HCT116 (cell line): ENCODE results near the gene IGFBP2. TPM values are rescaled to one million over a fixed set of nuclear protein-coding genes. Genes with fewer than 3 reads are reported as not detected.

Experiments used
- ATAC-seq: fragments of 200-7000 bp; cut with Tn5 transposase; 2 replicates; pipeline ENCODE4 v1.9.1; 2020; ENCODE audit warnings: mild to moderate bottlenecking, moderate library complexity
- BruUV-seq: library from RNA; stranded (reverse); fragments of 400-500 nt; replicated peaks from 2 replicates; lab custom pipeline; 2021; lab: Mats Ljungman, UMichigan
- CTCF ChIA-PET: fragments of 300-600 bp; sonication (Branson Sonifier 250); formaldehyde crosslinking; loops from one replicate; lab custom pipeline; 2021; ENCODE audit warnings: antibody characterized with exemption; lab: Charles Lee
- POLR2A ChIA-PET: fragments of 300-600, 350-600 bp; sonication (Branson Sonifier 250); formaldehyde crosslinking; loops from one replicate; lab custom pipeline; 2021; ENCODE audit warnings: antibody characterized with exemption; lab: Charles Lee
- RAD21 ChIA-PET, 2 experiments: fragments of 300-600 bp; sonication (Branson Sonifier 250); formaldehyde crosslinking; loops; one replicate each; lab custom pipeline; 2023; ENCODE audit warnings: low total read pairs in 2 of 2; ENCODE audit not compliant: uncharacterized antibody in 2 of 2, unreplicated experiment in 2 of 2, low non-redundant PET in 1 of 2; lab: Charles Lee
- DNase-seq: peaks from one replicate; pipeline ENCODE4 v3.0.0-alpha.2; 2010; ENCODE audit warnings: low read depth, low spot score
- H2AFZ ChIP-seq: fragments of 200-600 bp; shearing (Covaris generic), sonication (generic); 2 replicates; pipeline ENCODE4 v1.6.1; 2017; ENCODE audit warnings: low read depth, mixed run types, mixed read lengths, antibody characterized with exemption, low read length; ENCODE audit not compliant: poor library complexity, severe bottlenecking
- H3K27ac ChIP-seq: 2 replicates; pipeline ENCODE4 v1.5.1; 2012; ENCODE audit warnings: low read depth, low read length
- H3K27me3 ChIP-seq: fragments of 200-600 bp; sonication (generic); 2 replicates; pipeline ENCODE4 v1.6.1; 2016; ENCODE audit warnings: mixed run types, low read length, mixed read lengths; ENCODE audit not compliant: insufficient read depth
- H3K36me3 ChIP-seq, 2 experiments: fragments of 200-500 bp in 1 of 2; fragments of 200-600 bp in 1 of 2; sonication (Bioruptor generic) in 1 of 2; sonication (generic) in 1 of 2; 2 replicates each; pipeline versions ENCODE4 v1.5.1 to v1.6.1; 2014 to 2016; ENCODE audit warnings: low read length in 2 of 2, inconsistent platforms in 1 of 2, mixed read lengths in 1 of 2, mixed run types in 1 of 2; ENCODE audit not compliant: insufficient read depth in 2 of 2, control insufficient read depth in 1 of 2
- H3K4me1 ChIP-seq, 2 experiments: fragments of 200-600 bp in 1 of 2; sonication (generic) in 1 of 2; 2 replicates each; pipeline versions ENCODE4 v1.5.1 to v1.6.1; 2012 to 2017; ENCODE audit warnings: low read length in 2 of 2, inconsistent platforms in 1 of 2, mild to moderate bottlenecking in 1 of 2, mixed read lengths in 1 of 2, mixed run types in 1 of 2, moderate library complexity in 1 of 2; ENCODE audit not compliant: insufficient read depth in 2 of 2, control insufficient read depth in 1 of 2
- H3K4me2 ChIP-seq: fragments of 200-600 bp; sonication (generic); 2 replicates; pipeline ENCODE4 v1.6.1; 2017; ENCODE audit warnings: mixed run types, low read length, mixed read lengths
- H3K4me3 ChIP-seq, 2 experiments: fragments of 200-600 bp in 1 of 2; sonication (generic) in 1 of 2; replicated peaks in 1 of 2; 2 replicates each; pipeline ENCODE4 v1.5.1; 2011 to 2016; ENCODE audit warnings: low read length in 2 of 2, control low read depth in 1 of 2, low read depth in 1 of 2, mild to moderate bottlenecking in 1 of 2, mixed read lengths in 1 of 2, mixed run types in 1 of 2
- H3K79me2 ChIP-seq: fragments of 200-600 bp; sonication (generic); 2 replicates; pipeline ENCODE4 v1.6.1; 2017; ENCODE audit warnings: mild to moderate bottlenecking, mixed run types, low read length, moderate library complexity, mixed read lengths; ENCODE audit not compliant: insufficient read depth
- H3K9ac ChIP-seq: fragments of 200-600 bp; sonication (generic); 2 replicates; pipeline ENCODE4 v1.6.1; 2016; ENCODE audit warnings: low read length, mixed read lengths
- H3K9me2 ChIP-seq: fragments of 200-600 bp; sonication (generic), shearing (Covaris generic); 2 replicates; pipeline ENCODE4 v1.6.1; 2017; ENCODE audit warnings: mixed run types, mild to moderate bottlenecking, moderate library complexity; ENCODE audit not compliant: insufficient read depth
- H3K9me3 ChIP-seq, 2 experiments: fragments of 200-500 bp in 1 of 2; fragments of 200-600 bp in 1 of 2; sonication (Bioruptor generic) in 1 of 2; sonication (generic) in 1 of 2; 2 replicates each; pipeline ENCODE4 v1.6.1; 2014 to 2017; ENCODE audit warnings: low read length in 2 of 2, mixed read lengths in 2 of 2, inconsistent platforms in 1 of 2, low read depth in 1 of 2, mild to moderate bottlenecking in 1 of 2, mixed run types in 1 of 2, moderate library complexity in 1 of 2; ENCODE audit not compliant: control insufficient read depth in 1 of 2, insufficient read depth in 1 of 2
- H4K20me1 ChIP-seq: fragments of 200-600 bp; sonication (generic), shearing (Covaris generic); 2 replicates; pipeline ENCODE4 v1.6.1; 2017; ENCODE audit warnings: mixed run types, mild to moderate bottlenecking, moderate library complexity; ENCODE audit not compliant: insufficient read depth
- CBX3 ChIP-seq: IDR thresholded peaks from 2 replicates; pipeline ENCODE4 v1.6.1; 2012; ENCODE audit warnings: low read depth
- CEBPB ChIP-seq: IDR thresholded peaks from 2 replicates; pipeline ENCODE4 v1.6.1; 2012; ENCODE audit warnings: low read depth
- EGR1 ChIP-seq: IDR thresholded peaks from 2 replicates; pipeline ENCODE4 v1.6.1; 2012; ENCODE audit warnings: low read depth
- ELF1 ChIP-seq: IDR thresholded peaks from 2 replicates; pipeline ENCODE4 v1.6.1; 2012; ENCODE audit warnings: low read depth, borderline replicate concordance
- EZH2 ChIP-seq: fragments of 200-600 bp; sonication (generic); IDR thresholded peaks from 2 replicates; pipeline ENCODE4 v1.6.1; 2017; ENCODE audit warnings: antibody characterized with exemption, mixed run types
- FOSL1 ChIP-seq: IDR thresholded peaks from 2 replicates; pipeline ENCODE4 v1.6.1; 2012; ENCODE audit warnings: low read depth
- JUND ChIP-seq: IDR thresholded peaks from 2 replicates; pipeline ENCODE4 v1.6.1; 2012
- POLR2A ChIP-seq: IDR thresholded peaks from 2 replicates; pipeline ENCODE4 v1.7.0; 2011; ENCODE audit warnings: borderline replicate concordance; ENCODE audit not compliant: insufficient read depth, insufficient read length; ENCODE audit errors: extremely low read depth
- RAD21 ChIP-seq: IDR thresholded peaks from 2 replicates; pipeline ENCODE4 v1.6.1; 2012; ENCODE audit warnings: low read depth, mild to moderate bottlenecking
- SIN3A ChIP-seq: IDR thresholded peaks from 2 replicates; pipeline ENCODE4 v1.6.1; 2012; ENCODE audit warnings: low read depth
- SP1 ChIP-seq: IDR thresholded peaks from 2 replicates; pipeline ENCODE4 v1.6.1; 2012; ENCODE audit warnings: low read depth
- SRF ChIP-seq: IDR thresholded peaks from 2 replicates; pipeline ENCODE4 v1.6.1; 2012; ENCODE audit warnings: low read depth
- TCF7L2 ChIP-seq: IDR thresholded peaks from 2 replicates; pipeline ENCODE4 v1.7.0; 2011; ENCODE audit warnings: borderline replicate concordance, inconsistent platforms; ENCODE audit not compliant: insufficient read depth, insufficient read length; ENCODE audit errors: extremely low read depth
- YY1 ChIP-seq: IDR thresholded peaks from 2 replicates; pipeline ENCODE4 v1.6.1; 2011; ENCODE audit warnings: low read length, low read depth, moderate library complexity, mild to moderate bottlenecking; ENCODE audit not compliant: insufficient replicate concordance; ENCODE audit errors: extremely low read depth
- ZFX ChIP-seq: fragments of 450-650 bp; IDR thresholded peaks from 2 replicates; pipeline ENCODE4 v1.6.1; 2017
- ZNF274 ChIP-seq: fragments of 200-500 bp; sonication (Bioruptor generic); IDR thresholded peaks from 2 replicates; pipeline ENCODE4 v1.6.1; 2014; ENCODE audit warnings: mild to moderate bottlenecking, low read depth, low read length, inconsistent platforms
- intact Hi-C: fragments of 100-400 bp; cut with micrococcal nuclease; formaldehyde crosslinking; loops from 2 replicates; pipeline ENCODE4 v1.10.0; 2022
- total RNA-seq: library from RNA; stranded (reverse); gene quantifications from one replicate; pipeline ENCODE4 v1.2.1, GENCODE V29; 2021; ENCODE audit not compliant: unreplicated experiment
- TF ChIP-seq, protein P1 (sequence below): IDR thresholded peaks from 2 replicates; pipeline ENCODE4 v1.6.1; 2012
- TF ChIP-seq, protein P2 (sequence below): IDR thresholded peaks from 2 replicates; pipeline ENCODE4 v1.6.1; 2011; ENCODE audit warnings: mild to moderate bottlenecking, low read length, moderate library complexity; ENCODE audit not compliant: insufficient replicate concordance; ENCODE audit errors: extremely low read depth
- TF ChIP-seq, protein P3 (sequence below): IDR thresholded peaks from 2 replicates; pipeline ENCODE4 v1.6.1; 2012; ENCODE audit warnings: low read depth
- TF ChIP-seq, protein P4 (sequence below): IDR thresholded peaks from 2 replicates; pipeline ENCODE4 v1.6.1; 2012

Gene IGFBP2
- total RNA-seq, 1 experiment from 2014 or later, result 143 TPM

DNA sequence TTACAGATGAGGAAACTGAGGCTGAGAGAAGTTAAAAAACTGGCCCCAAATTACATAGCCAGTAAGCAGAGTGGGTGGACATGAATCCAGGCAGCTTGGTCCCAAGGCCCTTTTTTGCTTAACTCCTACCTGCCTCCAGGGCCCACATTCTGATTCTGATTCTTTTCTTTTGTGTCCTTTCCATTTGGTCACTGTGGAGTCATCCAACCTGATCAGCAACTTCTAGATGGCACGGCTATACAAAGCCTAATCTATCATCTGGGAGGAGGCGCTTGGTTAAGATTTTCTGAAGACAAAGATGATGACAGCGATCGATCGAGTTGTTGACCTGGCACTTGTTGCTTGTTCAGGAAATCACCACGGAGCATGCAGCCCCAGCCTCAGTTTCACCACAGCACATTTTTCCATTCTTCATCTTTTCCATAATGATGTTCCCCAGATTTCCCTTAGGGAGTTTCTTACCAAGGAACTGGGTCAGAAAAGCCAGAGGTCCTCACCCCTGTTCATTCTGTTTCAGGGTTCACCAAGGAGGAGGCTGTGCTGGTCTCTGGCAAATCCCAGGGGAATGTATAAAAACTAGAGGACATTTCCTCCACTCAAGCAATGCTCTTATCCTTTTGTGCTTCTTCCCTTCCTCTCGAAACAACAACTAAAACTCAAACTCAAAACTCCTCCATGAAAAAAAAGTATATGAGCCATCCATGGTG lies 6.9 kb upstream of the IGFBP2 start:
- ChIA-PET POLR2A (no interaction called here), CTCF (no interaction called here), RAD21 (no interaction called here)
- Histone ChIP-seq H3K36me3 (no peaks in the 10 kb centered on the region), H4K20me1 (no peaks in the 10 kb centered on the region), H2AFZ (no peak overlapping the region), H3K27ac (no peak overlapping the region), H3K9me3 (no peaks in the 10 kb centered on the region), H3K4me1 (no peaks in the 10 kb centered on the region), H3K4me2 (no peak overlapping the region), H3K9ac (no peak overlapping the region), H3K9me2 (no peaks in the 10 kb centered on the region), H3K27me3 (no peaks in the 10 kb centered on the region), H3K4me3 (no peak overlapping the region), H3K79me2 (no peaks in the 10 kb centered on the region)
- BruUV-seq, result no TSS peak
- TF ChIP-seq YY1 (no peak), ELF1 (no peak), EGR1 (no peak), TCF7L2 (no peak), CEBPB (no peak), POLR2A (no peak), FOSL1 (no peak), ZNF274 (no peak), JUND (no peak), EZH2 (no peak), ZFX (no peak), RAD21 (no peak), SP1 (no peak), SIN3A (no peak), CBX3 (no peak), SRF (no peak)
- TF ChIP-seq, protein P1, sequence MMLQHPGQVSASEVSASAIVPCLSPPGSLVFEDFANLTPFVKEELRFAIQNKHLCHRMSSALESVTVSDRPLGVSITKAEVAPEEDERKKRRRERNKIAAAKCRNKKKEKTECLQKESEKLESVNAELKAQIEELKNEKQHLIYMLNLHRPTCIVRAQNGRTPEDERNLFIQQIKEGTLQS, result no peak
- TF ChIP-seq, protein P2, sequence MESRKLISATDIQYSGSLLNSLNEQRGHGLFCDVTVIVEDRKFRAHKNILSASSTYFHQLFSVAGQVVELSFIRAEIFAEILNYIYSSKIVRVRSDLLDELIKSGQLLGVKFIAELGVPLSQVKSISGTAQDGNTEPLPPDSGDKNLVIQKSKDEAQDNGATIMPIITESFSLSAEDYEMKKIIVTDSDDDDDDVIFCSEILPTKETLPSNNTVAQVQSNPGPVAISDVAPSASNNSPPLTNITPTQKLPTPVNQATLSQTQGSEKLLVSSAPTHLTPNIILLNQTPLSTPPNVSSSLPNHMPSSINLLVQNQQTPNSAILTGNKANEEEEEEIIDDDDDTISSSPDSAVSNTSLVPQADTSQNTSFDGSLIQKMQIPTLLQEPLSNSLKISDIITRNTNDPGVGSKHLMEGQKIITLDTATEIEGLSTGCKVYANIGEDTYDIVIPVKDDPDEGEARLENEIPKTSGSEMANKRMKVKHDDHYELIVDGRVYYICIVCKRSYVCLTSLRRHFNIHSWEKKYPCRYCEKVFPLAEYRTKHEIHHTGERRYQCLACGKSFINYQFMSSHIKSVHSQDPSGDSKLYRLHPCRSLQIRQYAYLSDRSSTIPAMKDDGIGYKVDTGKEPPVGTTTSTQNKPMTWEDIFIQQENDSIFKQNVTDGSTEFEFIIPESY, result no peak
- TF ChIP-seq, protein P3, sequence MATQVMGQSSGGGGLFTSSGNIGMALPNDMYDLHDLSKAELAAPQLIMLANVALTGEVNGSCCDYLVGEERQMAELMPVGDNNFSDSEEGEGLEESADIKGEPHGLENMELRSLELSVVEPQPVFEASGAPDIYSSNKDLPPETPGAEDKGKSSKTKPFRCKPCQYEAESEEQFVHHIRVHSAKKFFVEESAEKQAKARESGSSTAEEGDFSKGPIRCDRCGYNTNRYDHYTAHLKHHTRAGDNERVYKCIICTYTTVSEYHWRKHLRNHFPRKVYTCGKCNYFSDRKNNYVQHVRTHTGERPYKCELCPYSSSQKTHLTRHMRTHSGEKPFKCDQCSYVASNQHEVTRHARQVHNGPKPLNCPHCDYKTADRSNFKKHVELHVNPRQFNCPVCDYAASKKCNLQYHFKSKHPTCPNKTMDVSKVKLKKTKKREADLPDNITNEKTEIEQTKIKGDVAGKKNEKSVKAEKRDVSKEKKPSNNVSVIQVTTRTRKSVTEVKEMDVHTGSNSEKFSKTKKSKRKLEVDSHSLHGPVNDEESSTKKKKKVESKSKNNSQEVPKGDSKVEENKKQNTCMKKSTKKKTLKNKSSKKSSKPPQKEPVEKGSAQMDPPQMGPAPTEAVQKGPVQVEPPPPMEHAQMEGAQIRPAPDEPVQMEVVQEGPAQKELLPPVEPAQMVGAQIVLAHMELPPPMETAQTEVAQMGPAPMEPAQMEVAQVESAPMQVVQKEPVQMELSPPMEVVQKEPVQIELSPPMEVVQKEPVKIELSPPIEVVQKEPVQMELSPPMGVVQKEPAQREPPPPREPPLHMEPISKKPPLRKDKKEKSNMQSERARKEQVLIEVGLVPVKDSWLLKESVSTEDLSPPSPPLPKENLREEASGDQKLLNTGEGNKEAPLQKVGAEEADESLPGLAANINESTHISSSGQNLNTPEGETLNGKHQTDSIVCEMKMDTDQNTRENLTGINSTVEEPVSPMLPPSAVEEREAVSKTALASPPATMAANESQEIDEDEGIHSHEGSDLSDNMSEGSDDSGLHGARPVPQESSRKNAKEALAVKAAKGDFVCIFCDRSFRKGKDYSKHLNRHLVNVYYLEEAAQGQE, result no peak
- TF ChIP-seq, protein P4, sequence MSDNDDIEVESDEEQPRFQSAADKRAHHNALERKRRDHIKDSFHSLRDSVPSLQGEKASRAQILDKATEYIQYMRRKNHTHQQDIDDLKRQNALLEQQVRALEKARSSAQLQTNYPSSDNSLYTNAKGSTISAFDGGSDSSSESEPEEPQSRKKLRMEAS, result no peak
- ATAC-seq (no peak), DNase-seq (no peak)
- intact Hi-C loops, result no loop called here
